GM23338 (cell line): ENCODE data around the gene FBXL14. TPM values are rescaled to one million over a fixed set of nuclear protein-coding genes. Genes with fewer than 3 reads are reported as not detected.

ENCODE experiments used
- ATAC-seq: fragments of 200-7000 bp; cut with Tn5 transposase; 3 replicates; pipeline ENCODE4 v1.9.1; 2020
- DNase-seq: peaks from one replicate; pipeline ENCODE4 v3.0.0-alpha.2; 2015; ENCODE audit warnings: low spot score
- H2AFZ ChIP-seq: fragments of 200-600 bp; sonication (generic); 2 replicates; pipeline ENCODE4 v1.8.0; 2016; ENCODE audit warnings: antibody characterized with exemption, mild to moderate bottlenecking, moderate library complexity
- H3F3A ChIP-seq: fragments of 200-600 bp; sonication (generic); replicated peaks from 2 replicates; pipeline ENCODE4 v1.8.0; 2017; ENCODE audit warnings: antibody characterized with exemption, mixed run types, low read depth
- H3K27ac ChIP-seq: fragments of 200-600 bp; sonication (generic); 2 replicates; pipeline ENCODE4 v1.6.1; 2016; ENCODE audit warnings: low read depth
- H3K27me3 ChIP-seq: fragments of 200-600 bp; sonication (generic); 2 replicates; pipeline ENCODE4 v1.8.0; 2016; ENCODE audit warnings: mild to moderate bottlenecking, mixed run types, moderate library complexity; ENCODE audit not compliant: insufficient read depth
- H3K36me3 ChIP-seq: fragments of 200-600 bp; sonication (generic); 2 replicates; pipeline ENCODE4 v1.8.0; 2016; ENCODE audit warnings: mild to moderate bottlenecking; ENCODE audit not compliant: insufficient read depth
- H3K4me1 ChIP-seq: fragments of 200-600 bp; sonication (generic); 2 replicates; pipeline ENCODE4 v1.8.0; 2016; ENCODE audit warnings: mild to moderate bottlenecking, moderate library complexity; ENCODE audit not compliant: insufficient read depth
- H3K4me2 ChIP-seq: fragments of 200-600 bp; sonication (generic); 2 replicates; pipeline ENCODE4 v1.7.1; 2017; ENCODE audit warnings: mixed run types
- H3K4me3 ChIP-seq: fragments of 200-600 bp; sonication (generic); 2 replicates; pipeline ENCODE4 v1.6.1; 2016; ENCODE audit warnings: mixed run types
- H3K79me2 ChIP-seq: fragments of 200-600 bp; sonication (generic); replicated peaks from 2 replicates; pipeline ENCODE4 v1.8.0; 2017; ENCODE audit warnings: mild to moderate bottlenecking; ENCODE audit not compliant: insufficient read depth
- H3K9me2 ChIP-seq: fragments of 200-600 bp; sonication (generic); 2 replicates; pipeline ENCODE4 v1.8.0; 2017; ENCODE audit not compliant: insufficient read depth
- H4K20me1 ChIP-seq: fragments of 200-600 bp; sonication (generic); replicated peaks from 2 replicates; pipeline ENCODE4 v1.8.0; 2017; ENCODE audit warnings: mild to moderate bottlenecking; ENCODE audit not compliant: insufficient read depth
- H3K27ac Mint-ChIP-seq: 2 replicates; pipeline ENCODE4 v1.8.0; 2020; ENCODE audit warnings: inconsistent platforms, mild to moderate bottlenecking, moderate library complexity, mixed read lengths
- H3K27me3 Mint-ChIP-seq: 3 replicates; pipeline ENCODE4 v1.8.0; 2022; ENCODE audit warnings: low read depth, mild to moderate bottlenecking, moderate library complexity, mixed read lengths, inconsistent platforms; ENCODE audit not compliant: insufficient read depth, poor library complexity
- H3K36me3 Mint-ChIP-seq: 3 replicates; pipeline ENCODE4 v1.8.0; 2021; ENCODE audit warnings: low read depth, mild to moderate bottlenecking, inconsistent platforms, moderate library complexity, mixed read lengths
- H3K4me1 Mint-ChIP-seq: 3 replicates; pipeline ENCODE4 v1.8.0; 2020; ENCODE audit warnings: mild to moderate bottlenecking, inconsistent platforms, mixed read lengths
- H3K4me3 Mint-ChIP-seq: 3 replicates; pipeline ENCODE4 v1.8.0; 2021; ENCODE audit warnings: moderate library complexity, mild to moderate bottlenecking, inconsistent platforms, mixed read lengths
- H3K9me3 Mint-ChIP-seq: 3 replicates; pipeline ENCODE4 v1.8.0; 2020; ENCODE audit warnings: moderate library complexity, mild to moderate bottlenecking, inconsistent platforms, mixed read lengths
- CREB1 ChIP-seq: fragments of 250-450 bp; sonication (Bioruptor Pico); IDR thresholded peaks from 2 replicates; pipeline ENCODE4 v1.5.0; 2020; ENCODE audit warnings: low read depth, mild to moderate bottlenecking, moderate library complexity
- ETS1 ChIP-seq: IDR thresholded peaks from 2 replicates; pipeline ENCODE4 v1.6.1; 2016; ENCODE audit warnings: antibody characterized with exemption
- EZH2phosphoT487 ChIP-seq: fragments of 200-600 bp; sonication (generic); IDR thresholded peaks from one replicate; pipeline ENCODE4 v1.8.1; 2018; ENCODE audit warnings: antibody characterized with exemption; ENCODE audit not compliant: unreplicated experiment
- NANOG ChIP-seq: IDR thresholded peaks from 2 replicates; pipeline ENCODE4 v1.6.1; 2016; ENCODE audit warnings: antibody characterized with exemption, borderline replicate concordance
- POLR2AphosphoS5 ChIP-seq: IDR thresholded peaks from 2 replicates; pipeline ENCODE4 v1.6.1; 2016; ENCODE audit warnings: antibody characterized with exemption, low read depth
- ZNF114 ChIP-seq: fragments of 250-450 bp; sonication (Bioruptor Pico); IDR thresholded peaks from 2 replicates; pipeline ENCODE4 v1.5.0; 2020; ENCODE audit warnings: mild to moderate bottlenecking, moderate library complexity
- ZNF462 ChIP-seq: fragments of 250-450 bp; sonication (Bioruptor Pico); IDR thresholded peaks from 2 replicates; pipeline ENCODE4 v1.5.0; 2020; ENCODE audit warnings: mild to moderate bottlenecking, moderate library complexity
- polyA plus RNA-seq: library from polyadenylated mRNA; unstranded; fragments of >200 nt; fragmentation: Nextera tagmentation; extraction: Ambion mirVana; gene quantifications from 2 replicates; pipeline ENCODE4 v1.2.1, GENCODE V29; 2016
- total RNA-seq: library from RNA; depleted of rRNA; stranded (reverse); fragments of >200 nt; shearing (Covaris generic); gene quantifications from 2 replicates; pipeline ENCODE4 v1.2.3, GENCODE V29; 2014

Gene FBXL14
- total and polyA plus RNA-seq, 2 experiments from 2014 or later: 0.74 to 9.4 TPM

- TF ChIP-seq ZNF462 (no peak), POLR2AphosphoS5 (no peak), EZH2phosphoT487 (no peak), NANOG (no peak), CREB1 (no peak), ETS1 (no peak)
Measured at GRCh38 chr12:1619587-1619986, 25.2 kb upstream of the FBXL14 start (continued).

GRCh38 chr12:1619159-1619558, 24.8 kb upstream of the FBXL14 start:
- H3K36me3 ChIP-seq: no peaks in the 10 kb centered on the region
- H3K9me2 ChIP-seq: no peaks in the 10 kb centered on the region
- peaks cover 9% of the 10 kb centered on the region; the same call in 2 of the 3 replicates for H3K4me1 Mint-ChIP-seq
- H3K4me3 Mint-ChIP-seq: no peak overlapping the region
- no peaks in the 10 kb centered on the region for H3F3A ChIP-seq
- no peak overlapping the region for H3K27ac ChIP-seq
- no peak for DNase-seq
- H3K9me3 Mint-ChIP-seq: no peaks in the 10 kb centered on the region
- no peak overlapping the region for H3K4me3 ChIP-seq
- no peaks in the 10 kb centered on the region; the same call in 1 of the 2 replicates for H4K20me1 ChIP-seq
- H2AFZ ChIP-seq: no peak overlapping the region
- H3K27me3 ChIP-seq: peaks cover 20% of the 10 kb centered on the region; the same call in 1 of the 2 replicates
- H3K4me1 ChIP-seq: no peaks in the 10 kb centered on the region; the same call in 1 of the 2 replicates
- peaks cover 7% of the 10 kb centered on the region for H3K27me3 Mint-ChIP-seq
- H3K4me2 ChIP-seq: no peak overlapping the region
- TF ChIP-seq ZNF114: no peak
- TF ChIP-seq CREB1: no peak
- H3K79me2 ChIP-seq: no peaks in the 10 kb centered on the region
- ATAC-seq: no peak
- no peak overlapping the region for H3K27ac Mint-ChIP-seq
- no peaks in the 10 kb centered on the region for H3K36me3 Mint-ChIP-seq
